GM12878 (cell line): ENCODE measurements around the gene SPINT2. TPM values are rescaled to one million over a fixed set of nuclear protein-coding genes. Genes with fewer than 3 reads are reported as not detected.

Source experiments
- ATAC-seq: fragments of 200-7000 bp; cut with Tn5 transposase; 3 replicates; pipeline ENCODE4 v1.9.1; 2020; ENCODE audit warnings: mild to moderate bottlenecking, moderate library complexity
- BruUV-seq: library from RNA; stranded (reverse); fragments of 400-500 nt; replicated peaks from 2 replicates; lab custom pipeline; 2021; lab: Mats Ljungman, UMichigan
- CTCF ChIA-PET: fragments of 300-600 bp; sonication (Branson Sonifier 250); formaldehyde crosslinking; extraction: SDS; loops from one replicate; lab custom pipeline; 2021; ENCODE audit warnings: inconsistent platforms; lab: Yijun Ruan, JAX
- POLR2A ChIA-PET: fragments of 350-600 bp; formaldehyde crosslinking; extraction: SDS; loops from one replicate; lab custom pipeline; 2021; ENCODE audit warnings: inconsistent platforms; lab: Charles Lee
- RAD21 ChIA-PET: fragments of 300-600 bp; sonication (Branson Sonifier 250); formaldehyde crosslinking; loops from one replicate; lab custom pipeline; 2023; ENCODE audit warnings: antibody characterized with exemption; ENCODE audit not compliant: unreplicated experiment; lab: Charles Lee
- SMC1A ChIA-PET: fragments of 300-600 bp; sonication (Branson Sonifier 250); formaldehyde crosslinking; loops from one replicate; lab custom pipeline; 2023; ENCODE audit not compliant: unreplicated experiment, uncharacterized antibody; lab: Charles Lee
- DNase-seq: peaks from one replicate; pipeline ENCODE4 v3.0.0-alpha.2; 2011; ENCODE audit warnings: low read depth, low spot score
- FAIRE-seq: peaks from 3 replicates; lab custom pipeline; 2011; peaks lifted over from hg19 to GRCh38; lab: Jason Lieb, UNC
- H2AFZ ChIP-seq: 2 replicates; pipeline ENCODE4 v1.6.0; 2011; ENCODE audit warnings: low read depth, low read length, control low read depth; ENCODE audit not compliant: control insufficient read depth
- H3K27ac ChIP-seq: 2 replicates; pipeline ENCODE4 v1.5.1; 2011; ENCODE audit warnings: control low read depth; ENCODE audit not compliant: control insufficient read depth, insufficient read depth
- H3K27me3 ChIP-seq, 2 experiments: replicated peaks in 1 of 2; 2 replicates each; pipeline versions ENCODE4 v1.6.0 to v1.6.1; 2011; ENCODE audit warnings: low read length in 1 of 2; ENCODE audit not compliant: control insufficient read depth in 2 of 2, insufficient read depth in 2 of 2
- H3K36me3 ChIP-seq, 2 experiments: 2 replicates each; pipeline ENCODE4 v1.5.1; 2011; ENCODE audit warnings: low read length in 1 of 2; ENCODE audit not compliant: control insufficient read depth in 2 of 2, insufficient read depth in 2 of 2
- H3K4me1 ChIP-seq: 2 replicates; pipeline ENCODE4 v1.6.1; 2011; ENCODE audit warnings: mild to moderate bottlenecking, low read length, moderate library complexity, mixed read lengths; ENCODE audit not compliant: control insufficient read depth, insufficient read depth
- H3K4me2 ChIP-seq: 2 replicates; pipeline ENCODE4 v1.6.0; 2011; ENCODE audit warnings: control low read depth; ENCODE audit not compliant: control insufficient read depth, insufficient read depth
- H3K4me3 ChIP-seq: fragments of 200-600 bp; sonication (generic); 2 replicates; pipeline ENCODE4 v1.5.1; 2016
- H3K79me2 ChIP-seq: 2 replicates; pipeline ENCODE4 v1.6.0; 2011; ENCODE audit warnings: low read length; ENCODE audit not compliant: control insufficient read depth, insufficient read depth
- H3K9ac ChIP-seq: 2 replicates; pipeline ENCODE4 v1.8.0; 2011; ENCODE audit warnings: low read length, control low read depth, mixed read lengths; ENCODE audit not compliant: control insufficient read depth, insufficient read depth
- H3K9me3 ChIP-seq: replicated peaks from 3 replicates; pipeline ENCODE4 v1.5.1; 2011; ENCODE audit warnings: mild to moderate bottlenecking, low read length; ENCODE audit not compliant: control insufficient read depth, insufficient read depth
- H4K20me1 ChIP-seq: 2 replicates; pipeline ENCODE4 v1.6.0; 2011; ENCODE audit not compliant: control insufficient read depth, insufficient read depth
- EGR1 ChIP-seq, 2 experiments: IDR thresholded peaks; 1 replicate in 1 of 2; 2 replicates in 1 of 2; pipeline ENCODE4 v1.6.1; 2011 to 2012; ENCODE audit warnings: low read depth in 2 of 2, low read length in 2 of 2, borderline replicate concordance in 1 of 2, mild to moderate bottlenecking in 1 of 2, moderate library complexity in 1 of 2
- HDGF ChIP-seq: fragments of 450-650 bp; IDR thresholded peaks from 2 replicates; pipeline ENCODE4 v1.6.1; 2016; ENCODE audit warnings: antibody characterized with exemption
- SPI1 ChIP-seq: IDR thresholded peaks from 2 replicates; pipeline ENCODE4 v1.6.1; 2011; ENCODE audit warnings: low read depth, mild to moderate bottlenecking, low read length, moderate library complexity, borderline replicate concordance; ENCODE audit not compliant: insufficient read depth
- SRF ChIP-seq, 2 experiments: IDR thresholded peaks; 2 replicates each; pipeline ENCODE4 v1.6.1; 2011; ENCODE audit warnings: low read depth in 2 of 2, low read length in 2 of 2, mild to moderate bottlenecking in 1 of 2, moderate library complexity in 1 of 2
- STAT3 ChIP-seq: IDR thresholded peaks from 2 replicates; pipeline ENCODE4 v1.6.1; 2011; ENCODE audit warnings: low read depth, low read length, improper control_type of control experiment
- WGBS: methylation state at CpG from one replicate; pipeline ENCODE4 v1.1.6; 2016; ENCODE audit warnings: low lambda C conversion rate; ENCODE audit not compliant: insufficient replicate concordance, insufficient coverage; ENCODE audit errors: missing lambda C conversion rate; 5-methylcytosine and 5-hydroxymethylcytosine counted together
- in situ Hi-C: fragments of 300-500 bp; cut with MboI; formaldehyde crosslinking; loops from 9 replicates; pipeline ENCODE4 v1.14.3; 2018; ENCODE audit warnings: mixed read lengths
- intact Hi-C: fragments of 100-400 bp; cut with micrococcal nuclease; formaldehyde crosslinking; loops from one replicate; pipeline ENCODE4 v1.14.2; 2022; ENCODE audit not compliant: unreplicated experiment
- polyA plus RNA-seq, 11 experiments: library from polyadenylated mRNA; depleted of rRNA in 4 of 11; unstranded in 6 of 11; stranded (reverse) in 5 of 11; fragments of >200 nt; fragmentation: Nextera tagmentation in 4 of 11; fragmentation: Illumina TruSeq in 1 of 11; extraction: Ambion mirVana in 4 of 11; extraction: Trizol in 1 of 11; gene quantifications; 1 replicate in 1 of 11; 2 replicates in 10 of 11; pipeline versions ENCODE4 v1.2.1 to v1.2.3, GENCODE V29; 2011 to 2016; ENCODE audit warnings: inconsistent platforms in 2 of 11, missing spikeins in 2 of 11, low read depth in 1 of 11
- total RNA-seq, 4 experiments: library from RNA; depleted of rRNA in 3 of 4; stranded (reverse); fragments of >200 nt in 3 of 4; fragmentation: Illumina TruSeq in 1 of 4; extraction: Trizol in 1 of 4; gene quantifications; 2 replicates each; pipeline versions ENCODE4 v1.2.1 to v1.2.3, GENCODE V29; 2013 to 2021
- TF ChIP-seq, protein P1 (sequence below): fragments of 450-650 bp; IDR thresholded peaks from 2 replicates; pipeline ENCODE4 v1.6.1; 2017; ENCODE audit warnings: mild to moderate bottlenecking, moderate library complexity

The SPINT2 gene
- total and polyA plus RNA-seq, 10 of the 15 experiments (the other 5 are each of a cell fraction or from before 2014, with no cell fraction given), result 0.15 to 26.5 (median 17.5) TPM

- TF ChIP-seq SPI1 (no peak), HDGF (no peak), STAT3 (no peak)
Observed at GRCh38 chr19:38280030-38280921, 15.9 kb downstream of the SPINT2 start (continued).

GRCh38 chr19:38281811-38282566 is 17.6 kb downstream of the SPINT2 start:
- Histone ChIP-seq H3K9me3 (no peaks in the 10 kb centered on the region), H4K20me1 (no peaks in the 10 kb centered on the region), H3K36me3 (no peaks in the 10 kb centered on the region), H3K4me1 (peaks cover 8% of the 10 kb centered on the region), H3K27ac (no peak overlapping the region), H3K4me2 (no peak overlapping the region), H3K4me3 (no peak overlapping the region), H3K9ac (no peak overlapping the region), H3K79me2 (no peaks in the 10 kb centered on the region), H3K27me3 (no peaks in the 10 kb centered on the region; a peak in 1 of 4 replicates), H2AFZ (no peak overlapping the region)
- ChIA-PET POLR2A (no interaction called here), CTCF (interaction anchor here (0.6 to 0.7 kb wide), 2 partner anchors 38 to 801 kb away, joined by 3 read pairs; no protein-coding TSS in a partner anchor), SMC1A (interaction anchor here (0.6 kb wide), 1 partner anchor 1438 kb away, joined by 3 read pairs; no protein-coding TSS in a partner anchor), RAD21 (no interaction called here)
- in situ Hi-C loops, result no loop called here
- FAIRE-seq, result no peak
- ATAC-seq, result no peak
- no peak for DNase-seq
- 56% methylated on average over 7 of the region's 7 CpGs for WGBS
- peak; percentile 48 to 92 for TF ChIP-seq SRF (IDR thresholded peaks at IDR 0.05; ENCODE audit: low read depth in 2 of 2, low read length in 2 of 2)
- 0 out of 3 replicates have a peak, but pooled peaks of 1 of the 2 experiments have one; percentile 9 for TF ChIP-seq EGR1 (IDR thresholded peaks at IDR 0.05; ENCODE audit: borderline replicate concordance in 1 of 2, low read depth in 2 of 2, low read length in 2 of 2)
- TF ChIP-seq, protein P1, sequence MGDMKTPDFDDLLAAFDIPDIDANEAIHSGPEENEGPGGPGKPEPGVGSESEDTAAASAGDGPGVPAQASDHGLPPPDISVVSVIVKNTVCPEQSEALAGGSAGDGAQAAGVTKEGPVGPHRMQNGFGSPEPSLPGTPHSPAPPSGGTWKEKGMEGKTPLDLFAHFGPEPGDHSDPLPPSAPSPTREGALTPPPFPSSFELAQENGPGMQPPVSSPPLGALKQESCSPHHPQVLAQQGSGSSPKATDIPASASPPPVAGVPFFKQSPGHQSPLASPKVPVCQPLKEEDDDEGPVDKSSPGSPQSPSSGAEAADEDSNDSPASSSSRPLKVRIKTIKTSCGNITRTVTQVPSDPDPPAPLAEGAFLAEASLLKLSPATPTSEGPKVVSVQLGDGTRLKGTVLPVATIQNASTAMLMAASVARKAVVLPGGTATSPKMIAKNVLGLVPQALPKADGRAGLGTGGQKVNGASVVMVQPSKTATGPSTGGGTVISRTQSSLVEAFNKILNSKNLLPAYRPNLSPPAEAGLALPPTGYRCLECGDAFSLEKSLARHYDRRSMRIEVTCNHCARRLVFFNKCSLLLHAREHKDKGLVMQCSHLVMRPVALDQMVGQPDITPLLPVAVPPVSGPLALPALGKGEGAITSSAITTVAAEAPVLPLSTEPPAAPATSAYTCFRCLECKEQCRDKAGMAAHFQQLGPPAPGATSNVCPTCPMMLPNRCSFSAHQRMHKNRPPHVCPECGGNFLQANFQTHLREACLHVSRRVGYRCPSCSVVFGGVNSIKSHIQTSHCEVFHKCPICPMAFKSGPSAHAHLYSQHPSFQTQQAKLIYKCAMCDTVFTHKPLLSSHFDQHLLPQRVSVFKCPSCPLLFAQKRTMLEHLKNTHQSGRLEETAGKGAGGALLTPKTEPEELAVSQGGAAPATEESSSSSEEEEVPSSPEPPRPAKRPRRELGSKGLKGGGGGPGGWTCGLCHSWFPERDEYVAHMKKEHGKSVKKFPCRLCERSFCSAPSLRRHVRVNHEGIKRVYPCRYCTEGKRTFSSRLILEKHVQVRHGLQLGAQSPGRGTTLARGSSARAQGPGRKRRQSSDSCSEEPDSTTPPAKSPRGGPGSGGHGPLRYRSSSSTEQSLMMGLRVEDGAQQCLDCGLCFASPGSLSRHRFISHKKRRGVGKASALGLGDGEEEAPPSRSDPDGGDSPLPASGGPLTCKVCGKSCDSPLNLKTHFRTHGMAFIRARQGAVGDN, result no peak
- intact Hi-C loops, result no loop called here
- BruUV-seq, result no TSS peak
